OCI-M2 (cell line): ENCODE results near the gene RGS3.

Experiments used
- DNase-seq: peaks from one replicate; lab custom pipeline; 2025; ENCODE audit not compliant: unreplicated experiment; lab: John Stamatoyannopoulos, UW

RGS3 gene

GRCh38 chr9:113528811-113529210, 65.3 kb downstream of the RGS3 start:
- no peak for DNase-seq

GRCh38 chr9:113529336-113530009, 65.9 kb downstream of the RGS3 start:
- DNase-seq, result no peak

GRCh38 chr9:113530022-113530635, 66.6 kb downstream of the RGS3 start:
- no peak for DNase-seq

- DNase-seq, result no peak
These were observed 67.4 kb downstream of the RGS3 start for GRCh38 chr9:113530942-113531341.

- DNase-seq, result no peak
These were observed 68.6 kb downstream of the RGS3 start for GRCh38 chr9:113531919-113532808.

- DNase-seq, result no peak
These were observed 69.3 kb downstream of the RGS3 start for GRCh38 chr9:113532809-113533190.

GRCh38 chr9:113533335-113534225, 70.1 kb downstream of the RGS3 start:
- DNase-seq, result no peak

- no peak for DNase-seq
These were observed 72.2 kb downstream of the RGS3 start for GRCh38 chr9:113535756-113536155.

GRCh38 chr9:113536166-113536482, 72.6 kb downstream of the RGS3 start:
- DNase-seq, result no peak

GRCh38 chr9:113536483-113537228, 73.1 kb downstream of the RGS3 start:
- DNase-seq, result no peak

- no peak for DNase-seq
These were observed 73.8 kb downstream of the RGS3 start for GRCh38 chr9:113537229-113537810.

GRCh38 chr9:113538131-113538530, 74.6 kb downstream of the RGS3 start:
- DNase-seq, result no peak

GRCh38 chr9:113538701-113539430, 75.3 kb downstream of the RGS3 start:
- DNase-seq, result no peak

GRCh38 chr9:113540466-113540865, 76.9 kb downstream of the RGS3 start:
- no peak for DNase-seq

GRCh38 chr9:113541019-113541900, 77.7 kb downstream of the RGS3 start:
- no peak for DNase-seq

- no peak for DNase-seq
These were observed 78.5 kb downstream of the RGS3 start for GRCh38 chr9:113542006-113542405.

- DNase-seq, result no peak
These were observed 79.2 kb downstream of the RGS3 start for GRCh38 chr9:113542741-113543140.

GRCh38 chr9:113543296-113543981, 79.9 kb downstream of the RGS3 start:
- DNase-seq, result no peak
